HepG2 (cell line): ENCODE data around the gene TMC2. TPM values are rescaled to one million over a fixed set of nuclear protein-coding genes. Genes with fewer than 3 reads are reported as not detected.
A peak's percentile ranks its signal among the peaks of the same experiment; 100 is the strongest.

Experiments used
- BRCA1 ChIP-seq: sonication (generic); formaldehyde crosslinking; IDR thresholded peaks from 2 replicates; pipeline ENCODE4 v1.4.0; 2020; ENCODE audit warnings: missing genetic modification reagents
- CCAR2 ChIP-seq: fragments of 200-400 bp; formaldehyde crosslinking; optimal IDR thresholded peaks from 2 replicates; pipeline ENCODE3; 2018; ENCODE audit warnings: low read depth, mild to moderate bottlenecking, low read length, moderate library complexity
- KAT7 ChIP-seq: IDR thresholded peaks from 2 replicates; pipeline ENCODE4 v1.6.1; 2018; ENCODE audit warnings: borderline replicate concordance, missing compliant biosample characterization
- NBN ChIP-seq: fragments of 450-650 bp; conservative IDR thresholded peaks from 2 replicates; pipeline ENCODE4 v1.6.1; 2017
- NFE2L1 ChIP-seq: sonication (generic); formaldehyde crosslinking; IDR thresholded peaks from 2 replicates; pipeline ENCODE4 v1.4.0; 2020; ENCODE audit warnings: missing genetic modification reagents, mild to moderate bottlenecking, borderline replicate concordance
- NR2C2 ChIP-seq: sonication (generic); formaldehyde crosslinking; IDR thresholded peaks from 2 replicates; pipeline ENCODE4 v1.4.0; 2020; ENCODE audit warnings: missing genetic modification reagents, mild to moderate bottlenecking, moderate library complexity, borderline replicate concordance
- PAWR ChIP-seq: sonication (generic); formaldehyde crosslinking; IDR thresholded peaks from 2 replicates; pipeline ENCODE4 v1.4.0; 2020; ENCODE audit warnings: missing genetic modification reagents, mild to moderate bottlenecking, borderline replicate concordance
- POLR2AphosphoS5 ChIP-seq: IDR thresholded peaks from 2 replicates; pipeline ENCODE4 v1.6.1; 2012; ENCODE audit warnings: low read depth, low read length
- RBM22 ChIP-seq: fragments of 200-400 bp; formaldehyde crosslinking; optimal IDR thresholded peaks from 2 replicates; pipeline ENCODE3; 2017; ENCODE audit warnings: mild to moderate bottlenecking, low read length, moderate library complexity
- SMAD1 ChIP-seq: sonication (generic); formaldehyde crosslinking; IDR thresholded peaks from 2 replicates; pipeline ENCODE4 v1.4.0; 2020; ENCODE audit warnings: missing genetic modification reagents, low read depth, mild to moderate bottlenecking, borderline replicate concordance
- ZNF225 ChIP-seq: sonication (generic); formaldehyde crosslinking; IDR thresholded peaks from 2 replicates; pipeline ENCODE4 v1.4.0; 2020; ENCODE audit warnings: mild to moderate bottlenecking, missing genetic modification reagents
- ZNF3 ChIP-seq: IDR thresholded peaks from 2 replicates; pipeline ENCODE4 v1.7.0; 2017; ENCODE audit warnings: inconsistent platforms
- ZNF44 ChIP-seq: sonication (generic); formaldehyde crosslinking; IDR thresholded peaks from 2 replicates; pipeline ENCODE4 v1.5.1; 2020; ENCODE audit warnings: mild to moderate bottlenecking, missing genetic modification reagents
- ZNF441 ChIP-seq: sonication (generic); formaldehyde crosslinking; IDR thresholded peaks from 2 replicates; pipeline ENCODE4 v1.7.0; 2021; ENCODE audit warnings: missing genetic modification reagents, borderline replicate concordance
- ZNF501 ChIP-seq: sonication (generic); formaldehyde crosslinking; IDR thresholded peaks from 2 replicates; pipeline ENCODE4 v1.5.1; 2020; ENCODE audit warnings: mild to moderate bottlenecking, moderate library complexity, missing genetic modification reagents
- ZNF570 ChIP-seq: sonication (generic); formaldehyde crosslinking; IDR thresholded peaks from 2 replicates; pipeline ENCODE4 v1.4.0; 2020; ENCODE audit warnings: mild to moderate bottlenecking, missing genetic modification reagents, borderline replicate concordance
- ZNF879 ChIP-seq: sonication (generic); formaldehyde crosslinking; IDR thresholded peaks from 2 replicates; pipeline ENCODE4 v1.8.1; 2023; ENCODE audit warnings: missing genetic modification reagents
- polyA plus RNA-seq, 8 experiments: library from polyadenylated mRNA; depleted of rRNA in 3 of 8; stranded (reverse) in 7 of 8; unstranded in 1 of 8; fragments of >200 nt; fragmentation: Illumina TruSeq in 4 of 8; extraction: Trizol in 4 of 8; gene quantifications; 2 replicates each; pipeline versions ENCODE4 v1.2.1 to v1.2.3, GENCODE V29; 2011 to 2016; ENCODE audit warnings: low read depth in 4 of 8, missing spikeins in 1 of 8, mixed read lengths in 1 of 8; ENCODE audit not compliant: insufficient read depth in 1 of 8
- total RNA-seq, 5 experiments: library from RNA; depleted of rRNA; stranded (reverse); fragments of >200 nt; fragmentation: Illumina TruSeq; extraction: Trizol; gene quantifications; 2 replicates each; pipeline ENCODE4 v1.2.3, GENCODE V29; 2016; ENCODE audit warnings: low read depth in 1 of 5
- TF ChIP-seq, protein P1 (sequence below): sonication (generic); formaldehyde crosslinking; IDR thresholded peaks from 2 replicates; pipeline ENCODE4 v1.4.0; 2020; ENCODE audit warnings: mild to moderate bottlenecking, missing genetic modification reagents
- TF ChIP-seq, protein P2 (sequence below): sonication (generic); formaldehyde crosslinking; conservative IDR thresholded peaks from 2 replicates; pipeline ENCODE4 v1.5.0; 2020; ENCODE audit warnings: missing genetic modification reagents
- TF ChIP-seq, protein P3 (sequence below): sonication (generic); formaldehyde crosslinking; IDR thresholded peaks from 2 replicates; pipeline ENCODE4 v1.8.0; 2022; ENCODE audit warnings: mild to moderate bottlenecking, missing genetic modification reagents

TMC2 gene
- total and polyA plus RNA-seq, 2 of the 13 experiments (the other 11 are each of a cell fraction or from before 2014, with no cell fraction given) = not detected

DNA sequence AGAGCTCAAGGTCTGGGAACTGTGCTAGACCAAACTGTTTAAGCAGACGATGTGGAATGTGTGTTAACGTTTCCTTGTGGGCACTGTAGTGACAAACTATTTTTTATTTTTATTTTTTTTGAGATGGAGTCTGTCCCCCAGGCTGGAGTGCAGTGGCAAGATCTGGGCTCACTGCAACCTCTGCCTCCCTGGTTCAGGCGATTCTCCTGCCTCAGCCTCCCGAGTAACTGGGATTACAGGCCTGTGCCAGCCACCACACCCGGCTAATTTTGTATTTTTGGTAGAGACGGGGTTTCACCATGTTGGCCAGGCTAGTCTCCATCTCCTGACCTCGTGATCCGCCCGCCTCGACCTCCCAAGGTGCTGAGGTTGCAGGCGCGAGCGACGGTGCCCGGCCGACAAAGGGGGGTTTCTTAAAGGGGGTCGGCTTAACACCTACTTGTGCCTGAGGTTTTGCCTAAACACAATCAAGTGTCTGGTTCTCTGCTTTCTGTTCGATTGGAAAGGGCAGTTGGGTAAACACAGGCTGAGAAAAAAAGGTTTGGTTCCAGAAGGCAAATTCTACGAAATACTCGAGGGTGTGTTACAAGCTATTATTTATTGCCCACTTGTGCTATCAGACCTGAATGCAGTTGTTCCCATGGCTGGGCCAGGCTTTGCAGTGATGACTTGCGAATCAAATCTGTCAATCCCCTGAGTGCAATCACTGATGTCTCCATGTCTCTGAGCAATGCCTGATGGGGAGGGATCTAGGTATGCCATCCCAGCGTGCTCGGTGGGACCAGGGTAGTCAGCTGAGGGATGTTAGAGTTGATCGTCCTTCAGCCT lies 117.4 kb downstream of the TMC2 start (continued):
- TF ChIP-seq, protein P1, sequence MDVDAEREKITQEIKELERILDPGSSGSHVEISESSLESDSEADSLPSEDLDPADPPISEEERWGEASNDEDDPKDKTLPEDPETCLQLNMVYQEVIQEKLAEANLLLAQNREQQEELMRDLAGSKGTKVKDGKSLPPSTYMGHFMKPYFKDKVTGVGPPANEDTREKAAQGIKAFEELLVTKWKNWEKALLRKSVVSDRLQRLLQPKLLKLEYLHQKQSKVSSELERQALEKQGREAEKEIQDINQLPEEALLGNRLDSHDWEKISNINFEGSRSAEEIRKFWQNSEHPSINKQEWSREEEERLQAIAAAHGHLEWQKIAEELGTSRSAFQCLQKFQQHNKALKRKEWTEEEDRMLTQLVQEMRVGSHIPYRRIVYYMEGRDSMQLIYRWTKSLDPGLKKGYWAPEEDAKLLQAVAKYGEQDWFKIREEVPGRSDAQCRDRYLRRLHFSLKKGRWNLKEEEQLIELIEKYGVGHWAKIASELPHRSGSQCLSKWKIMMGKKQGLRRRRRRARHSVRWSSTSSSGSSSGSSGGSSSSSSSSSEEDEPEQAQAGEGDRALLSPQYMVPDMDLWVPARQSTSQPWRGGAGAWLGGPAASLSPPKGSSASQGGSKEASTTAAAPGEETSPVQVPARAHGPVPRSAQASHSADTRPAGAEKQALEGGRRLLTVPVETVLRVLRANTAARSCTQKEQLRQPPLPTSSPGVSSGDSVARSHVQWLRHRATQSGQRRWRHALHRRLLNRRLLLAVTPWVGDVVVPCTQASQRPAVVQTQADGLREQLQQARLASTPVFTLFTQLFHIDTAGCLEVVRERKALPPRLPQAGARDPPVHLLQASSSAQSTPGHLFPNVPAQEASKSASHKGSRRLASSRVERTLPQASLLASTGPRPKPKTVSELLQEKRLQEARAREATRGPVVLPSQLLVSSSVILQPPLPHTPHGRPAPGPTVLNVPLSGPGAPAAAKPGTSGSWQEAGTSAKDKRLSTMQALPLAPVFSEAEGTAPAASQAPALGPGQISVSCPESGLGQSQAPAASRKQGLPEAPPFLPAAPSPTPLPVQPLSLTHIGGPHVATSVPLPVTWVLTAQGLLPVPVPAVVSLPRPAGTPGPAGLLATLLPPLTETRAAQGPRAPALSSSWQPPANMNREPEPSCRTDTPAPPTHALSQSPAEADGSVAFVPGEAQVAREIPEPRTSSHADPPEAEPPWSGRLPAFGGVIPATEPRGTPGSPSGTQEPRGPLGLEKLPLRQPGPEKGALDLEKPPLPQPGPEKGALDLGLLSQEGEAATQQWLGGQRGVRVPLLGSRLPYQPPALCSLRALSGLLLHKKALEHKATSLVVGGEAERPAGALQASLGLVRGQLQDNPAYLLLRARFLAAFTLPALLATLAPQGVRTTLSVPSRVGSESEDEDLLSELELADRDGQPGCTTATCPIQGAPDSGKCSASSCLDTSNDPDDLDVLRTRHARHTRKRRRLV = no peak
- TF ChIP-seq ZNF44 (CRISPR knock-in tag) (no peak), BRCA1 (no peak), ZNF441 (CRISPR knock-in tag) (0 out of 2 replicates have a peak, but pooled peaks have one; percentile 35), ZNF225 (CRISPR knock-in tag) (peak; percentile 27; the same call in 1 of the 2 replicates), ZNF3 (CRISPR knock-in tag) (no peak), POLR2AphosphoS5 (no peak), ZNF570 (CRISPR knock-in tag) (no peak), ZNF879 (CRISPR knock-in tag) (0 out of 2 replicates have a peak, but pooled peaks have one; percentile 46), RBM22 (peak; percentile 29), CCAR2 (peak; percentile 38), KAT7 (CRISPR knock-in tag) (no peak), SMAD1 (CRISPR knock-in tag) (no peak), NBN (no peak), PAWR (no peak), ZNF501 (peak; percentile 39; the same call in 1 of the 2 replicates), NR2C2 (CRISPR knock-in tag) (no peak), NFE2L1 (CRISPR knock-in tag) (no peak)
- TF ChIP-seq, protein P2, sequence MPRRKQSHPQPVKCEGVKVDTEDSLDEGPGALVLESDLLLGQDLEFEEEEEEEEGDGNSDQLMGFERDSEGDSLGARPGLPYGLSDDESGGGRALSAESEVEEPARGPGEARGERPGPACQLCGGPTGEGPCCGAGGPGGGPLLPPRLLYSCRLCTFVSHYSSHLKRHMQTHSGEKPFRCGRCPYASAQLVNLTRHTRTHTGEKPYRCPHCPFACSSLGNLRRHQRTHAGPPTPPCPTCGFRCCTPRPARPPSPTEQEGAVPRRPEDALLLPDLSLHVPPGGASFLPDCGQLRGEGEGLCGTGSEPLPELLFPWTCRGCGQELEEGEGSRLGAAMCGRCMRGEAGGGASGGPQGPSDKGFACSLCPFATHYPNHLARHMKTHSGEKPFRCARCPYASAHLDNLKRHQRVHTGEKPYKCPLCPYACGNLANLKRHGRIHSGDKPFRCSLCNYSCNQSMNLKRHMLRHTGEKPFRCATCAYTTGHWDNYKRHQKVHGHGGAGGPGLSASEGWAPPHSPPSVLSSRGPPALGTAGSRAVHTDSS (CRISPR knock-in tag) = no peak
- TF ChIP-seq, protein P3, sequence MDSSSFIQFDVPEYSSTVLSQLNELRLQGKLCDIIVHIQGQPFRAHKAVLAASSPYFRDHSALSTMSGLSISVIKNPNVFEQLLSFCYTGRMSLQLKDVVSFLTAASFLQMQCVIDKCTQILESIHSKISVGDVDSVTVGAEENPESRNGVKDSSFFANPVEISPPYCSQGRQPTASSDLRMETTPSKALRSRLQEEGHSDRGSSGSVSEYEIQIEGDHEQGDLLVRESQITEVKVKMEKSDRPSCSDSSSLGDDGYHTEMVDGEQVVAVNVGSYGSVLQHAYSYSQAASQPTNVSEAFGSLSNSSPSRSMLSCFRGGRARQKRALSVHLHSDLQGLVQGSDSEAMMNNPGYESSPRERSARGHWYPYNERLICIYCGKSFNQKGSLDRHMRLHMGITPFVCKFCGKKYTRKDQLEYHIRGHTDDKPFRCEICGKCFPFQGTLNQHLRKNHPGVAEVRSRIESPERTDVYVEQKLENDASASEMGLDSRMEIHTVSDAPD (CRISPR knock-in tag) = no peak
